ENCODE data around the gene DNAJB5. TPM values are rescaled to one million over a fixed set of nuclear protein-coding genes. Genes with fewer than 3 reads are reported as not detected.

DNAJB5 gene
- polyA plus RNA-seq, 2 donors = 4.2 to 8.9 TPM

DNA sequence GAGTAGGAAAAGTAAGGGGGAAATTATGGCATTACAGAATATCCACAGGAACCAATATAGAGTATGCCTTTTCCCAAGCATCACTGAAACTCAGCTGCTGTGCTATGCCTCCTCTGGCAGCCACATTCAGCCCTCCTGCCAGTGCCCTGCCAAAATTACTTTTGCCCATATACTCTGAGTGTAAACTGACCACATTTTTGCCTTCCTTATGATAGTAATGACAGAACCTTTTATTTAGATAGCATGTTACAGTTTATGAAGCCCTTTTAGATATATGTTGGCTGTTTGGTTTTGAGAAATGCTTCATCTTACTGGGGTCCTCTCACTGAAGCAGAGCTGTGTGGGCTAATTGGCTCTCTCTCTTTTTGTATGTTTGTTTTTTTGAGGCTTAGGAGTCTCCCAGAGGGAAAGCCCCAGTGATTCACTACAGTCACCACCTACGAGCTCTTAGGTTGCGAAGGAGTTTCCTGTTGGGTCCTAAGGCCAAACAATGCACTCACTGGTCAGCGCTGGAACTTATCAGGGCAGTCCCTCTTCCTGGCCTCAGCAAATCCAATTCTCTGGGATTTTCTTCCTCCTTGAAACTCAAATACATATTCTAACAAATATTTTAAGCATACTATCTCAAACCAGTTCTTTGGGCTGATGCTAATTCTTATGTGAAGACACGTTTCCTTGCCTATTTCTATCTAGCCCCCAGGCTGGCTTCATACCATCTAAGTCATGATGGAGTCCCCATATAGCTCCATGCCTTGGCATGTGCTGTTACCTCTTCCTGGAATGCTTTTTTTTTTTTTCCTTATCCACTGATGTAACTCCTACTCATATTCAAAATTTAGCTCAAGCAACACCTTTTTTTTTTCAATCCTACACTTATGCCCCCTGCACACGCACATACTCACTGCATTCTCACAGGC, 27.7 kb upstream of the DNAJB5 start:
- Histone ChIP-seq H3K27me3 (ENCODE audit: control insufficient read depth in 1 of 2, insufficient read depth in 2 of 2, low read length in 2 of 2) (peaks cover 0 to 9% of the 10 kb centered on the region in 2 donors), H3K4me3 (ENCODE audit: low read depth in 1 of 2, low read length in 2 of 2) (no peak overlapping the region), H3K36me3 (ENCODE audit: control insufficient read depth in 2 of 2, insufficient read depth in 2 of 2, low read length in 1 of 2) (no peaks in the 10 kb centered on the region), H3K4me1 (ENCODE audit: control insufficient read depth in 2 of 2, insufficient read depth in 2 of 2, low read length in 1 of 2) (peaks cover 0 to 3% of the 10 kb centered on the region in 2 donors), H3K27ac (ENCODE audit: low read depth in 2 of 2, low read length in 1 of 2) (no peak overlapping the region), H3K9me3 (ENCODE audit: control insufficient read depth in 2 of 2, insufficient read depth in 1 of 2, low read depth in 1 of 2, low read length in 1 of 2) (no peaks in the 10 kb centered on the region)
- WGBS, 2 donors = 30 to 47% methylated on average over 5 of the region's 5 CpGs

DNA sequence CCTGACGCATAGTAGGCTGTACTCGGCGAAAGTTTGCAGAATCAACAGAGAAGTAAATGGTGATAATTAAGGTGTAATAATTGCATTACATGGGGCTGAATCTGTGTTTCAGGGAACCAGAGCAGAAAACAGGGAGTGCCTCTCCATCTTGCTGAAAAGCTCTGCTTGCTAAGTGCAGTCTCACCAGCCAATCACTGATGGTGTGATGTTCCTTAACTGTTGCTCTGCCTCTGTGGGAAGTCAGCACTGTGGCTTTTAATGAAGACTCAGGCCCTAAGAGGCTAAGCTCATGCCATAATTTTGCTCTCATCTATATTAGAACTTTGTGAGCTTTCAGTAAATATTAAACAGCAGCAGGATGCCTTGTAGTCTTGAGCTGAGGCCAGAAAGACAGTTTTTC, 27.0 kb upstream of the DNAJB5 start:
- no peak overlapping the region for H3K27ac ChIP-seq (ENCODE audit: low read depth in 2 of 2, low read length in 1 of 2)
- 85% methylated on average over 3 of the region's 3 CpGs for WGBS, 2 donors

DNA sequence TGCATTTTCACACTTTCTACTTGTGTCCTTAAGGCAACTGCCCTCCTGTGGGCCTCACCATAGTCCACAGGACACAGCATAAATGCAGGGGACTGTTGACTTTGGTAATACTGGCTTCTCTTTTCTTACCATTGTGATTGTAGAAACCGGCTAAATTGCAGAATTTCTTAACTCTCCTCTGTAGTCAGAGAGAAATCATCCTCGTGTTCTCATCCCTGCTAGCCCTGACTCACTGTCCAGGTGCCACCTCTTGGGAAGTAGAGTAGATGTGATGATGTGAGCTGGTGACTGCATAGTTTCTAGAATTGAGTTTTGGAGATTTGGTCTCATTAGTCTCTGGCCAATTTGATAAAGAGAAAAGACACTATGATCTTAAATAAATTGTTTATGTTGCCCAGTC, 26.0 kb upstream of the DNAJB5 start:
- Histone ChIP-seq H3K27ac (ENCODE audit: low read depth in 2 of 2, low read length in 1 of 2) (no peak overlapping the region), H3K4me3 (ENCODE audit: low read depth in 1 of 2, low read length in 2 of 2) (no peak overlapping the region), H3K27me3 (ENCODE audit: control insufficient read depth in 1 of 2, insufficient read depth in 2 of 2, low read length in 2 of 2) (peaks cover 0 to 3% of the 10 kb centered on the region in 2 donors), H3K4me1 (ENCODE audit: control insufficient read depth in 2 of 2, insufficient read depth in 2 of 2, low read length in 1 of 2) (peaks cover 0 to under 1% of the 10 kb centered on the region in 2 donors), H3K36me3 (ENCODE audit: control insufficient read depth in 2 of 2, insufficient read depth in 2 of 2, low read length in 1 of 2) (no peaks in the 10 kb centered on the region), H3K9me3 (ENCODE audit: control insufficient read depth in 2 of 2, insufficient read depth in 1 of 2, low read depth in 1 of 2, low read length in 1 of 2) (no peaks in the 10 kb centered on the region)
- WGBS, 2 donors = 63 to 66% methylated on average over 2 of the region's 2 CpGs

More for the DNA sequence above, 27.0 kb upstream of the DNAJB5 start:
- H3K4me3 ChIP-seq (ENCODE audit: low read depth in 1 of 2, low read length in 2 of 2) = no peak overlapping the region
- H3K9me3 ChIP-seq (ENCODE audit: control insufficient read depth in 2 of 2, insufficient read depth in 1 of 2, low read depth in 1 of 2, low read length in 1 of 2) = no peaks in the 10 kb centered on the region
- no peaks in the 10 kb centered on the region for H3K36me3 ChIP-seq (ENCODE audit: control insufficient read depth in 2 of 2, insufficient read depth in 2 of 2, low read length in 1 of 2)
- H3K27me3 ChIP-seq (ENCODE audit: control insufficient read depth in 1 of 2, insufficient read depth in 2 of 2, low read length in 2 of 2) = peaks cover 0 to 9% of the 10 kb centered on the region in 2 donors
- peaks cover 0 to 3% of the 10 kb centered on the region in 2 donors for H3K4me1 ChIP-seq (ENCODE audit: control insufficient read depth in 2 of 2, insufficient read depth in 2 of 2, low read length in 1 of 2)

- H3K9me3 ChIP-seq (ENCODE audit: control insufficient read depth in 2 of 2, insufficient read depth in 1 of 2, low read depth in 1 of 2, low read length in 1 of 2) = no peaks in the 10 kb centered on the region
- no peaks in the 10 kb centered on the region for H3K4me1 ChIP-seq (ENCODE audit: control insufficient read depth in 2 of 2, insufficient read depth in 2 of 2, low read length in 1 of 2)
- H3K36me3 ChIP-seq (ENCODE audit: control insufficient read depth in 2 of 2, insufficient read depth in 2 of 2, low read length in 1 of 2) = no peaks in the 10 kb centered on the region
- no peak overlapping the region for H3K4me3 ChIP-seq (ENCODE audit: low read depth in 1 of 2, low read length in 2 of 2)
- H3K27ac ChIP-seq (ENCODE audit: low read depth in 2 of 2, low read length in 1 of 2) = no peak overlapping the region
- WGBS, 2 donors = 46 to 51% methylated on average over 3 of the region's 3 CpGs
- peaks cover 0 to 3% of the 10 kb centered on the region in 2 donors for H3K27me3 ChIP-seq (ENCODE audit: control insufficient read depth in 1 of 2, insufficient read depth in 2 of 2, low read length in 2 of 2)
Observed at GRCh38 chr9:34964458-34964857, 25.1 kb upstream of the DNAJB5 start.

DNA sequence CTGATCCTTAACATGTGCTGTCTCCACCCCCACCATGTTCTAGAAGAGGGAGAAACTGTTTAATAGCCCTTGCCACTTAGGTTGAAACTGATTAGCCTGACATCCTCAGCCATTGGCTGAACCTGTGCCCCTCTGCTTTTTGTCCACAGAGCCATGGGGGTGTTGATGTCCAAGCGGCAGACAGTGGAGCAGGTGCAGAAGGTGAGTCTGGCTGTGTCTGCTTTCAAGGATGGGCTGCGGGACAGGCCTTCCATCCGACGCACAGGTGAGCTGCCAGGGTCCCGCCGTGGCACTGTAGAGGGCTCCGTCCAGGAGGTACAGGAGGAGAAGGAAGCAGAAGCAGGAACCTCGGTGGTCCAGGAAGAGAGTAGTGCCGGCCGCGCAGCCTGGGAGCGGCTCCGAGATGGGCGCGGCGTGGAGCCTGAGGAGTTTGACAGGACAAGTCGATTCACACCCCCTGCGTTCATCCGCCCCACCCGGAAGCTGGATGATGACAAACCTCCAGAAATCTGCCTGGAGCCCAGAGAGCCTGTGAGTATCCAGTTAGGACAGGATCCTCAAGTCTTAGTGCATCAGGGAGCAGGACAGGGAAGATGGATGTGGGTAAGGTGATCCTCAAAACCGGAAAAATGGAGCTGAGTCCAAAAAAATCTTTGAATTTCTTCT, 18.3 kb upstream of the DNAJB5 start:
- Histone ChIP-seq H3K4me3 (ENCODE audit: low read depth in 1 of 2, low read length in 2 of 2) (no peak overlapping the region), H3K36me3 (ENCODE audit: control insufficient read depth in 2 of 2, insufficient read depth in 2 of 2, low read length in 1 of 2) (no peaks in the 10 kb centered on the region), H3K9me3 (ENCODE audit: control insufficient read depth in 2 of 2, insufficient read depth in 1 of 2, low read depth in 1 of 2, low read length in 1 of 2) (no peaks in the 10 kb centered on the region), H3K27ac (ENCODE audit: low read depth in 2 of 2, low read length in 1 of 2) (no peak overlapping the region), H3K4me1 (ENCODE audit: control insufficient read depth in 2 of 2, insufficient read depth in 2 of 2, low read length in 1 of 2) (no peaks in the 10 kb centered on the region), H3K27me3 (ENCODE audit: control insufficient read depth in 1 of 2, insufficient read depth in 2 of 2, low read length in 2 of 2) (no peaks in the 10 kb centered on the region)
- 86 to 87% methylated on average over 21 of the region's 21 CpGs for WGBS, 2 donors

DNA sequence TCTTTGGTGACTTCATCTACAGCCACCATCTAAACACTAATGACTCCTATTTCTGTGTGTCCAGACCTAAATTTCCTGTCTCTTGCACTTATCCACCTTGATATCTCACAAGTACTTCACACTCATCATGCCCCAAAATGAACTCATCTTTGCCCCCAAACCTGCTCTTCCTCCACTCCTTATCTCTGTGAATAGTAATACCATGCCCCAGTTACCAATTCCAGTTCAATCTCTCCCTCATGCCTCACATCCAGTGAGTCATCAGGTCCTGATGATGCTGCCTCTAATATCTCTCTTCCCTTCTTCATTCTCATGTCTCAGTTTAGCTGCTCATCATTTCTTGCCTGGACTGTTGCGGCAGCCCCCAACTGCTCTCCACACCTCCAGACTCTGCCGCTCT, 14.9 kb upstream of the DNAJB5 start:
- Histone ChIP-seq H3K4me1 (ENCODE audit: control insufficient read depth in 2 of 2, insufficient read depth in 2 of 2, low read length in 1 of 2) (no peaks in the 10 kb centered on the region), H3K27ac (ENCODE audit: low read depth in 2 of 2, low read length in 1 of 2) (no peak overlapping the region), H3K9me3 (ENCODE audit: control insufficient read depth in 2 of 2, insufficient read depth in 1 of 2, low read depth in 1 of 2, low read length in 1 of 2) (peaks cover 0 to 3% of the 10 kb centered on the region in 2 donors), H3K36me3 (ENCODE audit: control insufficient read depth in 2 of 2, insufficient read depth in 2 of 2, low read length in 1 of 2) (no peaks in the 10 kb centered on the region), H3K4me3 (ENCODE audit: low read depth in 1 of 2, low read length in 2 of 2) (no peak overlapping the region), H3K27me3 (ENCODE audit: control insufficient read depth in 1 of 2, insufficient read depth in 2 of 2, low read length in 2 of 2) (no peaks in the 10 kb centered on the region)
- WGBS, 2 donors = 90 to 98% methylated on average over 2 of the region's 2 CpGs

GRCh38 chr9:34976441-34976840, 13.1 kb upstream of the DNAJB5 start:
- Histone ChIP-seq H3K4me3 (ENCODE audit: low read depth in 1 of 2, low read length in 2 of 2) (no peak overlapping the region), H3K27ac (ENCODE audit: low read depth in 2 of 2, low read length in 1 of 2) (no peak overlapping the region), H3K27me3 (ENCODE audit: control insufficient read depth in 1 of 2, insufficient read depth in 2 of 2, low read length in 2 of 2) (no peaks in the 10 kb centered on the region), H3K36me3 (ENCODE audit: control insufficient read depth in 2 of 2, insufficient read depth in 2 of 2, low read length in 1 of 2) (no peaks in the 10 kb centered on the region), H3K4me1 (ENCODE audit: control insufficient read depth in 2 of 2, insufficient read depth in 2 of 2, low read length in 1 of 2) (no peaks in the 10 kb centered on the region), H3K9me3 (ENCODE audit: control insufficient read depth in 2 of 2, insufficient read depth in 1 of 2, low read depth in 1 of 2, low read length in 1 of 2) (peaks cover 0 to 3% of the 10 kb centered on the region in 2 donors)
- 87 to 88% methylated on average over 11 of the region's 11 CpGs for WGBS, 2 donors

DNA sequence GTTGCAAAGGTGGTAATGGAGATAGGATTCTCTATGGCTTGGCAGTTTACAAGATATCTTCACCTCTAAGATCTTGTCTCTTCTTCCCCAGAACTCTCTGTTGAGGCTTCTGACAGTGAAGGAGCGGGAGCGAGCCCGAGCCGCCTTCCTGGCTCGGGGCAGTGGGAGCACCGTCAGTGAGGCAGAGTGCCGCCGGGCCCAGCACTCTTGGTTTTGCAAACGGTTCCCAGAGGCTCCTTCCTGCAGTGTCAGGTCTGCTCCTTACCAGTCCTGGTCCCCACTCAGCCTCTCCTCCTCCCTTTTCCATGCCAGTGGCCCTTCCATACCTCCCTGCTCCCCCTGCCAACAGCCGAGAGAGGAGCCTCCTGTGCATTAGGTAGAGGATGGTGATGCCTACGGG, 12.6 kb upstream of the DNAJB5 start:
- WGBS, 2 donors = 90 to 91% methylated on average over 11 of the region's 11 CpGs
- H3K36me3 ChIP-seq (ENCODE audit: control insufficient read depth in 2 of 2, insufficient read depth in 2 of 2, low read length in 1 of 2) = no peaks in the 10 kb centered on the region
- no peaks in the 10 kb centered on the region for H3K27me3 ChIP-seq (ENCODE audit: control insufficient read depth in 1 of 2, insufficient read depth in 2 of 2, low read length in 2 of 2)
- no peak overlapping the region for H3K4me3 ChIP-seq (ENCODE audit: low read depth in 1 of 2, low read length in 2 of 2)
- peaks cover 0 to 3% of the 10 kb centered on the region in 2 donors for H3K9me3 ChIP-seq (ENCODE audit: control insufficient read depth in 2 of 2, insufficient read depth in 1 of 2, low read depth in 1 of 2, low read length in 1 of 2)
- H3K27ac ChIP-seq (ENCODE audit: low read depth in 2 of 2, low read length in 1 of 2) = no peak overlapping the region
- no peaks in the 10 kb centered on the region for H3K4me1 ChIP-seq (ENCODE audit: control insufficient read depth in 2 of 2, insufficient read depth in 2 of 2, low read length in 1 of 2)

- peaks cover 0 to 3% of the 10 kb centered on the region in 2 donors for H3K9me3 ChIP-seq (ENCODE audit: control insufficient read depth in 2 of 2, insufficient read depth in 1 of 2, low read depth in 1 of 2, low read length in 1 of 2)
- 66 to 69% methylated on average over 11 of the region's 11 CpGs for WGBS, 2 donors
- no peak overlapping the region for H3K27ac ChIP-seq (ENCODE audit: low read depth in 2 of 2, low read length in 1 of 2)
- H3K4me1 ChIP-seq (ENCODE audit: control insufficient read depth in 2 of 2, insufficient read depth in 2 of 2, low read length in 1 of 2) = peaks cover 2% of the 10 kb centered on the region in 2 donors
- H3K27me3 ChIP-seq (ENCODE audit: control insufficient read depth in 1 of 2, insufficient read depth in 2 of 2, low read length in 2 of 2) = no peaks in the 10 kb centered on the region
- H3K36me3 ChIP-seq (ENCODE audit: control insufficient read depth in 2 of 2, insufficient read depth in 2 of 2, low read length in 1 of 2) = no peaks in the 10 kb centered on the region
- no peak overlapping the region for H3K4me3 ChIP-seq (ENCODE audit: low read depth in 1 of 2, low read length in 2 of 2)
Observed at GRCh38 chr9:34980181-34980761, 9.3 kb upstream of the DNAJB5 start.
